Activated CD4-positive, CD25-positive, alpha-beta regulatory T cell treated with anti-CD3 and anti-CD28 coated beads, Interleukin-2, amount 50 U/mL, for 24 hours (primary cell): ENCODE measurements around the gene DENND2C.

Experiments used
- ATAC-seq, 2 donors: fragments of 150-1000 bp; cut with Tn5 transposase; one replicate each; pipeline ENCODE4 v1.10.0; 2021; ENCODE audit warnings: mild to moderate bottlenecking in 1 of 2, moderate library complexity in 1 of 2

DENND2C gene

GRCh38 chr1:114671939-114672275, 2.1 kb upstream of the DENND2C start:
- ATAC-seq: no peak

GRCh38 chr1:114671011-114671938, 1.4 kb upstream of the DENND2C start:
- ATAC-seq: no peak

- peak; percentile 97 for ATAC-seq
Observed at GRCh38 chr1:114670083-114671010, 498 bp upstream of the DENND2C start.

- no peak for ATAC-seq
Observed at GRCh38 chr1:114668784-114669561, 876 bp downstream of the DENND2C start.

GRCh38 chr1:114668373-114668772, 1.5 kb downstream of the DENND2C start:
- ATAC-seq: no peak

GRCh38 chr1:114666954-114667353, 2.9 kb downstream of the DENND2C start:
- no peak for ATAC-seq

GRCh38 chr1:114660238-114660637, 9.6 kb downstream of the DENND2C start:
- ATAC-seq: no peak

- no peak for ATAC-seq
Observed at GRCh38 chr1:114651893-114652292, 18.0 kb downstream of the DENND2C start.

GRCh38 chr1:114648503-114648902, 21.3 kb downstream of the DENND2C start:
- no peak for ATAC-seq

GRCh38 chr1:114641377-114641776, 28.5 kb downstream of the DENND2C start:
- ATAC-seq: no peak

- no peak for ATAC-seq
Observed at GRCh38 chr1:114638910-114639309, 30.9 kb downstream of the DENND2C start.

- ATAC-seq: no peak
Observed at GRCh38 chr1:114632427-114632826, 37.4 kb downstream of the DENND2C start.

- no peak for ATAC-seq
Observed at GRCh38 chr1:114627107-114627506, 42.7 kb downstream of the DENND2C start.

- ATAC-seq: no peak
Observed at GRCh38 chr1:114623364-114623763, 46.5 kb downstream of the DENND2C start.

GRCh38 chr1:114620419-114620818, 49.4 kb downstream of the DENND2C start:
- ATAC-seq: no peak

- no peak for ATAC-seq
Observed at GRCh38 chr1:114618606-114619005, 51.2 kb downstream of the DENND2C start.

GRCh38 chr1:114610546-114611245, 59.2 kb downstream of the DENND2C start:
- no peak for ATAC-seq

- no peak for ATAC-seq
Observed at GRCh38 chr1:114609826-114610225, 60.0 kb downstream of the DENND2C start.

- no peak for ATAC-seq
Observed at GRCh38 chr1:114609026-114609425, 60.8 kb downstream of the DENND2C start.

GRCh38 chr1:114607223-114607622, 62.6 kb downstream of the DENND2C start:
- ATAC-seq: no peak

- no peak for ATAC-seq
Observed at GRCh38 chr1:114597949-114598348, 71.9 kb downstream of the DENND2C start.

- ATAC-seq: no peak
Observed at GRCh38 chr1:114595602-114596001, 74.2 kb downstream of the DENND2C start.
